KMS-11 (cell line): Measurements from ENCODE around the gene KCNH3.

Experiments used
- H2AFZ ChIP-seq: fragments of 200-600 bp; sonication (generic); 2 replicates; pipeline ENCODE4 v1.6.1; 2016; ENCODE audit warnings: antibody characterized with exemption, mixed run types, low read depth
- H3K27ac ChIP-seq: fragments of 200-600 bp; sonication (generic); 2 replicates; pipeline ENCODE4 v1.6.1; 2016; ENCODE audit warnings: mild to moderate bottlenecking, mixed run types
- H3K27me3 ChIP-seq: fragments of 200-600 bp; sonication (generic); 2 replicates; pipeline ENCODE4 v1.6.1; 2017; ENCODE audit warnings: mild to moderate bottlenecking, low read depth, mixed run types, moderate library complexity; ENCODE audit not compliant: insufficient read depth
- H3K36me3 ChIP-seq: fragments of 200-600 bp; sonication (generic); 2 replicates; pipeline ENCODE4 v1.6.1; 2017; ENCODE audit warnings: mild to moderate bottlenecking, mixed run types; ENCODE audit not compliant: insufficient read depth
- H3K4me1 ChIP-seq: fragments of 200-600 bp; sonication (generic); 2 replicates; pipeline ENCODE4 v1.6.1; 2016; ENCODE audit warnings: mild to moderate bottlenecking, low read depth, mixed run types; ENCODE audit not compliant: poor library complexity, severe bottlenecking
- H3K4me2 ChIP-seq: fragments of 200-600 bp; sonication (generic); 2 replicates; pipeline ENCODE4 v1.7.0; 2016; ENCODE audit warnings: mild to moderate bottlenecking, mixed run types
- H3K4me3 ChIP-seq: fragments of 200-600 bp; sonication (generic); IDR thresholded peaks from 2 replicates; pipeline ENCODE4 v1.6.1; 2017; ENCODE audit warnings: low read depth, low read length, mixed read lengths; ENCODE audit not compliant: insufficient read depth
- H3K79me2 ChIP-seq: fragments of 200-600 bp; sonication (generic); 2 replicates; pipeline ENCODE4 v1.6.1; 2016; ENCODE audit warnings: low read depth, mixed run types; ENCODE audit not compliant: insufficient read depth
- H3K9ac ChIP-seq: fragments of 200-600 bp; sonication (generic); 2 replicates; pipeline ENCODE4 v1.6.1; 2016; ENCODE audit warnings: mild to moderate bottlenecking, mixed run types
- H4K20me1 ChIP-seq: fragments of 200-600 bp; sonication (generic); 2 replicates; pipeline ENCODE4 v1.6.1; 2016; ENCODE audit warnings: mild to moderate bottlenecking, mixed run types; ENCODE audit not compliant: insufficient read depth
- TF ChIP-seq, protein P1 (sequence below): fragments of 200-600 bp; sonication (generic); conservative IDR thresholded peaks from 2 replicates; pipeline ENCODE4 v1.6.1; 2017; ENCODE audit warnings: low read depth, mild to moderate bottlenecking, antibody characterized with exemption, low read length, moderate library complexity, mixed read lengths

KCNH3 gene

DNA sequence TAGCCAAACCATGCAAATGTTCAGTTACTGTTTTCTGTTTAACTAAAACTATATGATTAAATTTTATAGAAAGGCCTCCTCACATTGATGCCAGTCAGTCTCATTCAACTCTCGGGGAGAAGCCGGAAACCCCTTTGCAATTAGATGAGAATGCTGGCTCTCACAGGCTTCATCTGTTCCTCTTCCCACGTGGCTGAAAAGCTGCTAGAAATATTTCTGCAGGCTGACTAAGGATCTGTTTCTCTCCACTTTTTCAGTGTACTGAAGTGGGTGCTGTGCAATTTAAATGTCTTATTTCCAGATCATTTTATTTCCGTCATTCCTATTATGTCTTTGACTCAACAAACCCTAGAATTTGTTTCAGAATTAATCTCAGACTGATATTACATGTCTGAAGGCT lies 17.4 kb upstream of the KCNH3 start:
- Histone ChIP-seq H3K79me2 (no peaks in the 10 kb centered on the region), H3K27me3 (no peaks in the 10 kb centered on the region), H3K36me3 (no peaks in the 10 kb centered on the region; the same call in 1 of the 2 replicates), H2AFZ (no peak overlapping the region), H3K4me1 (no peaks in the 10 kb centered on the region), H3K9ac (no peak overlapping the region), H4K20me1 (no peaks in the 10 kb centered on the region), H3K4me3 (no peak overlapping the region), H3K27ac (no peak overlapping the region), H3K4me2 (no peak overlapping the region)
- TF ChIP-seq, protein P1, sequence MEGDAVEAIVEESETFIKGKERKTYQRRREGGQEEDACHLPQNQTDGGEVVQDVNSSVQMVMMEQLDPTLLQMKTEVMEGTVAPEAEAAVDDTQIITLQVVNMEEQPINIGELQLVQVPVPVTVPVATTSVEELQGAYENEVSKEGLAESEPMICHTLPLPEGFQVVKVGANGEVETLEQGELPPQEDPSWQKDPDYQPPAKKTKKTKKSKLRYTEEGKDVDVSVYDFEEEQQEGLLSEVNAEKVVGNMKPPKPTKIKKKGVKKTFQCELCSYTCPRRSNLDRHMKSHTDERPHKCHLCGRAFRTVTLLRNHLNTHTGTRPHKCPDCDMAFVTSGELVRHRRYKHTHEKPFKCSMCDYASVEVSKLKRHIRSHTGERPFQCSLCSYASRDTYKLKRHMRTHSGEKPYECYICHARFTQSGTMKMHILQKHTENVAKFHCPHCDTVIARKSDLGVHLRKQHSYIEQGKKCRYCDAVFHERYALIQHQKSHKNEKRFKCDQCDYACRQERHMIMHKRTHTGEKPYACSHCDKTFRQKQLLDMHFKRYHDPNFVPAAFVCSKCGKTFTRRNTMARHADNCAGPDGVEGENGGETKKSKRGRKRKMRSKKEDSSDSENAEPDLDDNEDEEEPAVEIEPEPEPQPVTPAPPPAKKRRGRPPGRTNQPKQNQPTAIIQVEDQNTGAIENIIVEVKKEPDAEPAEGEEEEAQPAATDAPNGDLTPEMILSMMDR = no peak

DNA sequence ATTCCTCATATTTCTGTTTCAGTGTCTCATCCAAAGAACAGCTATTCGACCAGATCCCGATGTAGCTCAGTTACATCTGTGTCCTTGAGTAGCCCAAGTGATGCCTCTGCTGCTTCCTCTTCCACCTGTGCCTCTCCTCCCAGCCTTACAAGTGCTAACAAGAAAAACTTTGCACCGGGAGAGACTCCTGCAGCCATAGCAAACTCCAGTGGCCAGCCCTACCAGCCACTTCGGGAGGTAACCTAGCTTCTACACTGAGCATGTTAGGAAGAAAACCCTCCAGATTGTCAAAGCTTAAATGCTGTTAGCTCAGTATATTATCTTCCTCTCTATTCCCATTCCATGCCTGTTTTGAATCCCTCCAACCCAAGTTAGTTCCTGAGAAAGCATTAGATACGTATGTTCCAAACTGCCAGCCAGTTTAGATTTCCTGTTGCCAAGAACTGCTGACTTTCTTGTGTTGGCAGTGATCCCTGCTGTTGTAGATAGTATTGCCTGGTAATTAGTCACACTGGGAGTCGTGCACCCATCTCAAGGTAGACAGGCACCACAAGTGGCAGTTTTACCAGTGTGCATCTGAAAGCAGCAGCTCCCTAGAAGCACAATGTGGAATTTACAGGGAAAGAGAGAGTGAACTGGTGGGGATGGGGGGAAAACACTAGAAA lies 14.0 kb upstream of the KCNH3 start:
- Histone ChIP-seq H3K9ac (no peak overlapping the region), H3K79me2 (no peaks in the 10 kb centered on the region), H3K4me2 (no peak overlapping the region), H3K36me3 (no peaks in the 10 kb centered on the region; the same call in 1 of the 2 replicates), H2AFZ (no peak overlapping the region), H3K4me3 (no peak overlapping the region), H3K27ac (no peak overlapping the region), H4K20me1 (no peaks in the 10 kb centered on the region), H3K4me1 (no peaks in the 10 kb centered on the region), H3K27me3 (no peaks in the 10 kb centered on the region)
- TF ChIP-seq, protein P1 = no peak

DNA sequence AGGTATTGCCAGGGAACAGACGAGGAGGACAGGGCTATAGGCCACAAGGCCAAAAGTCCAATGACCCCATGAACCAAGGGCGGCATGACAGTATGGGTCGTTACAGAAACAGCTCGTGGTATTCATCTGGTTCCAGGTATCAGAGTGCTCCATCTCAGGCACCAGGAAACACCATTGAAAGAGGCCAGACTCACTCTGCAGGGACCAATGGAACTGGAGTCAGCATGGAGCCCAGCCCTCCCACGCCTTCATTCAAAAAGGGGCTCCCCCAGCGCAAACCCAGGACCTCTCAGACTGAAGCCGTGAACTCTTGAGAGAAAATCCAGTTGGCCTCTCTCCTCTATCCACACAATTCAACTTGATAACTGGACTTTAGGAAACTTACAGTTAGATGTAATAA lies 12.9 kb upstream of the KCNH3 start:
- Histone ChIP-seq H3K9ac (no peak overlapping the region), H3K79me2 (no peaks in the 10 kb centered on the region)

DNA sequence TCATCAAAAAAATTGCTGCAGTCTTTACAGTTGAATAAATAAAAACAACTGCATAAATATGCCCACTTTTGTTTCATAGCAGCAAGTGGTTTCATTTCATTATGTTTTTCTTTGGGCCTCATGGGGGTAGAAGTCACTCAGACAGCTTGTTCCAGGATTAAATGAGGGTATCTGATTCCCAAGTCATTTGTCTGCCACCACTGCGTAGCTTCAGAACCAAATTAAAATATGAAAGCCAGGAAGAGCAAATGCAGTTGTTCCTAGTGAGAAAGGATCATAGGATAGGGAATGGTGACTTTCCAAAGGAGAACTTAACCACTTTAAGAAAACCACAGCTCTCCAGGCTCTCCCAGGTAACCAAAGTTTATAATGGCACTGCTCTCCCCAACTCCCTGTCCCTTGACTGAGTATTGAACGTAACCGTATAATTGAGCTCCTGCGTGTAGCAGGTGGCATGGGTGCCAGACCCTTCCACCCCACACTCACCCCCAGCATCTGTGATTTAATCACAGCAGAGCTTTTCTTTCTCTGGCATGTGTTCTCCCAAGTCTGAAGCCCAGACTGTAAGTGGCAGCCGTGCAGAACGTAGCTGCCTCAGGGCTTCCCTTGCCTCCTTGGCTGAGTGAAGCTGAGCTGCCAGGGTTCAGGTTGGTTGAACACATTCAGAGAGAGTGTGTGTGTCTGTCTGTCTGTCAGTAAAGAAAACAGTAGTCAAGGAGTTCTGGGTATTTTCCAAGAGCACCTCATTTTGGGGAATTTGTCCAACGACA lies 11.3 kb upstream of the KCNH3 start:
- Histone ChIP-seq H3K9ac (no peak overlapping the region), H3K36me3 (no peaks in the 10 kb centered on the region; the same call in 1 of the 2 replicates), H3K4me2 (no peak overlapping the region), H3K27ac (no peak overlapping the region), H3K27me3 (no peaks in the 10 kb centered on the region), H3K4me1 (no peaks in the 10 kb centered on the region), H3K4me3 (no peak overlapping the region), H4K20me1 (no peaks in the 10 kb centered on the region), H3K79me2 (no peaks in the 10 kb centered on the region), H2AFZ (no peak overlapping the region)
- TF ChIP-seq, protein P1 = no peak

More for the DNA sequence above, 12.9 kb upstream of the KCNH3 start:
- H3K4me3 ChIP-seq = no peak overlapping the region
- H3K4me2 ChIP-seq = no peak overlapping the region
- H3K27ac ChIP-seq = no peak overlapping the region
- no peaks in the 10 kb centered on the region; the same call in 1 of the 2 replicates for H3K36me3 ChIP-seq
- no peaks in the 10 kb centered on the region for H4K20me1 ChIP-seq
- H3K27me3 ChIP-seq = no peaks in the 10 kb centered on the region
- no peaks in the 10 kb centered on the region for H3K4me1 ChIP-seq
- no peak overlapping the region for H2AFZ ChIP-seq
- TF ChIP-seq, protein P1 = no peak
